ENCODE data around the gene DDIAS.
"Not testable (repeated sequence)": the region's sequence is repeated elsewhere in the genome, so short reads cannot be mapped to it uniquely, and the experiment has no call there.

Gene DDIAS

DNA sequence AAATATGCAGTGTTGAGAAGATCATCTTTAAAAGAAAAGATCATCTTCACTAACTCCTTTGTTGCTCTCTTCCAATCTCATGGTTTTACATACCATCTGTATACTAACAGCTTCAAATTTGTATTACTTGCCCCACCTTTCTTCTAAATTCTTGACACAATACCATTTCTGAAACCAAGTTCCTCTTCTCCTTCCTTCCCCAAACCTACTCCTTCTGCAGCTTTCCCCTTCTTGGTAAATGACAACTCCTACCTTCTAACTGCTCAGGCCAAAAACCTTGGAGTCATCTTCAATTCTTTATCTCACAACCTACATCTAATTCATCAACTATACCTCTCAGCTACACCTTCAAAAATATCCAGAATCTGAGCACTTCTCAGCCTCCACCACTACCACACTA lies 10.6 kb upstream of the DDIAS start:
- DNase-seq, result no peak

DNA sequence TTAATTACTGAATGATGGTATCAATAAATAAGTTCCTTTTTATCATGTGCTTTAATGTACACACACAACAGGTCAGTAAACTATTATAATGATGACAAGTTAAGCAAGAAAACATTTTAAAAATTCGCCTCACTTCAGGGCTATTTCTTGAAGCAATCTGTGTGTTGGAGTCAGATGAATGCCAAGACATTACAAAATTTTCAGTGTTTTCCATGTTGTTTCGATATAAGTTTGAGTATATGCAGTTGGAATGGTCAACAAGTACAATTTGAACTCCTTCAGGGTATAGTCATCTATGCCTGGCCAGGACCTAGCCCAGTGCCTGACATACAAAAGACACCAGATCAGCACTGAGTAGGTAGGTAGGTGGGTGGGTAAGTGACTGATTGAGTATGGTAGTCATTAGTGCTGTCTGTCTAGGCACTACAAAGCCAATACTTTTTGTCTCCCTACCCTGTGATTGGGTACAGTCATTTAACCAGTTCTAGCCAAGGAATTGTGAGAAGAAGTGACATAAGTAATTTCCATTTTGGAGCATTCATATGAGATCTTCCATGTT lies 8.8 kb upstream of the DDIAS start:
- DNase-seq, result no peak

DNA sequence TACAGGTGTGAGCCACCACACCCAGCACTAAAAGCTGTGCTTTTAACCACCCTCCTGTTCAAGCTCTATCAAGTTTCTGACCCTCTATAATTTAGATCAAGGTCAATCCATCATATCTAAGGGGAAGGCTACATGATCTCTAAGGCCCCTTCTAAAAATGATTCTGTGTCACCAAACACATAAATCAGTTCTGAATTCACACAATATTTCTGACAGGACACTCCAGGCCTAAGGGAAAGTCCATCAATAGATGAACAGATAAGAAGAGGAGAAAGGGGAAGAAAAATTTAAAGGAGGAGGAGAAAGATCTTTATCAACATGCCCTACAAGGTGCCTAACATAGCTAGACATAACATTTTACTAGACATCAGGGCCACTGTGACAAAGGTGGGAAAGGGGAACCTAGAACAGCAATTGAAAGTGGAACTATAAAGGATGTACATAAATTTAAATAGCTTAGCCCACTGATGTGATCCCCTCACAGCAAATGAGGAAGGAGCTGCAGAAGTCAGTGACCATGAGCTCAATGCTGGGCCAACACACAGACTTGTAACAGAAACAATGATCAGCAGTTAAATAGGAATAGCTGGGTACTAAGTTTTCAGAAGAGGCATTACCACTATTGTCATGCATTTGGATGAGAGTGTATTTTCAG lies 6.0 kb upstream of the DDIAS start:
- DNase-seq, result no peak

DNA sequence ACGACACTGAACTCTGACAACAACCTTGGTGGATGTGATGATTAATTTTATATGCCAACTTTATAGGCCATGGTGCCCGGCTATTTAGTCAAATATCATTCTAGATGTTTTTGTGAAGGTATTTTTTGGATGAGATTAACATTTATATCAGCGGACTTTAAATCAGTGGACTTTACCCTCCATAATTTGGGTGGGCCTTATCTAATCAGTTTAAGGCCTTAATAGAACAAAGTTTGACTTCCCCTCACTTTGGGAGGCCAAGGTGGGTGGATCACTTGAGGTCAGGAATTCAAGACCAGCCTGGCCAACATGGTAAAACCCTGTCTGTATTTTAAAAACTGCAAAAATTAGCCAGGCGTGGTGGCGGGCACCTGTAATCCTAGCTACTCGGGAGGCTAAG lies 5.4 kb upstream of the DDIAS start:
- DNase-seq, result no peak

DNA sequence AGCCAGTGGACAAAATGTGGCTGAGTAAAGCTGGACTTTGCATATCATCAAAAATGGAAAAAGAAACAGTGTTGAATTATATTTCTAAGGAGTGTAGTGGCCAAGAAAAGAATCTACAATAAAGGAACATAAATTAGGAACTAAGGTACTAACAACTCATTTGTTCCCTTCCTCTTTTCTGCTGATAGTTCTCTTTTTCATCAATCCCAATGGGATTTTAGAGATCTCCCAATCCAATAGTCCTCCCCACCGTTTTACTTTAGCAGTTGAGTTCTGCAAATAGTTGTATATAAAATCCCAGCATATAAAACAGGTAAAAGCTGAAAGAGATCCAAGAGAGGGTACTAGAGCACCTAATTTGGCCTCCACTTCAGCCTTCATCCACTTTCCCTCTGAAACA lies 3.3 kb upstream of the DDIAS start:
- no peak for DNase-seq

DNA sequence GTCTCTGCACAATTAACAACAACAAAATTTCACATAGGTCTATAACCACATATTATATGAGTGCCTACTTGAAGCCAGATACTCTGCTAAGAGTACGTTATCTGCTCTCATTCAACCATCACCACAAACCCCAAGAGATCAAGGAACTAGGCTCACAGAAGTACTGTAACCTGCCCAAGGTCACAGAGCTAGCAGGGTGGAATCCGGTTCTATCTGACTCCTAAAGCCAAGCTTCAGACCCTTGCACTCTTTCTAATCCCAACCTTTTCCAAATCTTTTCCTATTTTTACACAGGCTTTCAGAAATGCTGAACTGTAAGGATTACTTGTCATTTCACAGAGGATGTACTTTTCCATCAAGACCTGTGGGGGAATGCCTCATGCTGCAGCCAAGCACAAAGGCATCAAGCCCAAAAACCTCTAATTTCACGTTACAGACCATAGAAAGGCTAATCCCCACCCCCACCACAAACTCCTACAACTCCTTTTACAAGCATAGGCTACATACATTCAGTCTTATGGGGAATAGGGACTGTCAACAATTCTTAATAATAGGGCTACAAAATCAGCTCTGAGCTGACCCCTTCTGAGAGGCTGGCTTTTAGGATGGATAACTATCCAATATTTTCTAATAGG lies 2.2 kb upstream of the DDIAS start:
- no peak for DNase-seq

DNA sequence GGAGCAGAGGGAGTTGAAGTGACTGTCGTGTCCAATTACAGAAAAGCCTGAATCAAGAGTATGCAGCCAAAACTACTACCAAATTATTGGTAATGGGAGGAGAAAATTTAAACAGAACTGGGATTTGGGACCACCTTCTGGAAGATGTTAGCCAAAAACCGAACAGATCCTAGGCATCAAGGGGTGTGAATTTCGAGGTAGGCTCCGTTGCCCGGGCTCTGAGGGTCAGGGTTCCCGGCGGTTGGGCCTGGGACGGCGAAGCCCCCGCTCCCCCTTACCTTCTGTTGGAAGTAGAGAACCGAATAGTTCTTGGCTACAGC lies 1.6 kb upstream of the DDIAS start:
- DNase-seq, result no peak

DNA sequence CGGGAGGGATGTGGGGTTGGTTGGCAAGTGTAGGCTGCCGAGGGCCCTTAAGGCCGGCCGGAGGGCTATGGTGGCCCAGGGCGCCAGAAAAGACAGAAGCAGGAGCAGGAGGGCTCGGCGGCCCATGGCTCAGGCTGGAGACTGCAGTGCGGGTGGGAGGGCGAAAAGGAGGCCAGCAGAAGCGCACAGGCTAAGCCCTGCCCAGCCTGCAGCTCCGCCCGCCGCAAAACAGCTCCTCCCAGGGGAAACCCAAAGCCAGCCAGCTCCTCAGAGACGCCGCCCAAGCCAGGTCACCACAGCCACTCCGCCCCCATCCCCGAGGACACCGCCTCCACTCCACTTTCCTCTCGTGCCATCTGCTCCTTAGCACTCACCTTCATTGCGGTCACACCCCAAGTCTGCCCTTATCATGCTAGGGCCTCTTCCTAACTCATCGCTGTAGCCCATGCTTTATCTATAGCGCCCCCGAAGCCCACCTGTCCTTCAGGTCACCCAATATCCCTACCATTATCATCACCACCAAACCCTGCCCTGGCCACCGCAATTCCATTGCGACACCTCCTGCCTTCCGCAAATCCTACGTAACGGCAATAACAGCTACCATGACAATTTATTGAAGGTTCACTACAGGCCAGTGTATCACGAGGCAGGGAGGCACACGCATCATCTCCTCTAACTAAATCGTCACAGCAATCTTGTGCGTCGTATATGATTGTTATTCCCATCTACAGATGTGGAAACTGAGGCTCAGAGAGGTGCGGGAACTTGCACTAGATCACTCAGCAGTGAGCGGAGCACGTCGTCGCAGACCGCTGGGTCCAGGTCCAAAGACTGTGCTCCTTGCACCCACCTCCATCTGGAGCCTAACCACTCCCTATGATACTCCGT lies 1.0 kb upstream of the DDIAS start, which contains the start of gene PRCP:
TSS of gene PRCP (minus strand) at position 154 of the 888 bp plus-strand sequence. CDS start at position 126, 28 bp downstream.
- DNase-seq, result peak; percentile 90

DNA sequence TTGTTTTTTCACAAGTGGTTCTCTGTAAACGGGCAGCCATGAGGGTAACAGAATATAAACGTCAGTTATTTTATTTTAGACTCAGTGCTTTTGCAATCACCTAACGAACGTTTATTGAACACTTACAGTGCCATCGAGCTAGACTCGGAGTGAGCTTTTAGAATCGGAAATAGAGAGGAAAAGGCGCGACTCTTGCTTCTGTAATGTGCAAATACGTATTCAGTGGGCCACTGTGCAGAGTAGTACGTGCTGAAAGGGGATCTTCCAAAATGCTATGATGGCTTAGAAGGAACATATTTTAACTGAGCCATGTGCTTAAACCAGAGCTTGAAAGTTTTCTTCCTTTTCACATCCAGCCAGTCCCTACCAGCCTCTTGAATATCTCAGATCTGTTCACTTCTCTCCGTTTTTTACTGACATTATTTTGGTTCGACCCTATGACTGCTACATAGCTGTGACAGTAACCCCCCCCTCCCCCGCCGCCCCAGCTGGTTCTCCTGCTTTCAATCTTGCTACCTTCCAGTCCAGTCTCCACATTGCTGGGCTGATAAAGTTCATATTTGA lies 468 bp downstream of the DDIAS start:
- DNase-seq, result no peak

DNA sequence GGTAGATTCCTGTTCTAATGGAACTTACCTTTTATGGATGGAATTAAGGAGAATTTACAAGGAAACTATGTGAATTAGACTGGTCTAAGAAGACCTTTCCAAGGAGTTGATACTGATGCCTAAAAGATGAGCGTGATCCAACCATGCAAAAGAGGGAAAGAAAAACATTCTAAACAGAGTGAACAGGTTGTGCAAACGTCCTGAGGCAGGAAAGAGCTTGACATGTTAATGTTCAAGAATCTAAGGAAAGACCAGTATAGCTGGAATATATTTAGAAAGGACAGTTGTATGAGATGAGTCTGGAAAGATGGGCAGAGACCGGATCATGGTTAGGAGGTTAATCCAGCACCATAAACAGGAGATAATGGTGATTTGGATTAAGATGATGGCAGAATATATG lies 1.3 kb downstream of the DDIAS start:
- no peak for DNase-seq

DNA sequence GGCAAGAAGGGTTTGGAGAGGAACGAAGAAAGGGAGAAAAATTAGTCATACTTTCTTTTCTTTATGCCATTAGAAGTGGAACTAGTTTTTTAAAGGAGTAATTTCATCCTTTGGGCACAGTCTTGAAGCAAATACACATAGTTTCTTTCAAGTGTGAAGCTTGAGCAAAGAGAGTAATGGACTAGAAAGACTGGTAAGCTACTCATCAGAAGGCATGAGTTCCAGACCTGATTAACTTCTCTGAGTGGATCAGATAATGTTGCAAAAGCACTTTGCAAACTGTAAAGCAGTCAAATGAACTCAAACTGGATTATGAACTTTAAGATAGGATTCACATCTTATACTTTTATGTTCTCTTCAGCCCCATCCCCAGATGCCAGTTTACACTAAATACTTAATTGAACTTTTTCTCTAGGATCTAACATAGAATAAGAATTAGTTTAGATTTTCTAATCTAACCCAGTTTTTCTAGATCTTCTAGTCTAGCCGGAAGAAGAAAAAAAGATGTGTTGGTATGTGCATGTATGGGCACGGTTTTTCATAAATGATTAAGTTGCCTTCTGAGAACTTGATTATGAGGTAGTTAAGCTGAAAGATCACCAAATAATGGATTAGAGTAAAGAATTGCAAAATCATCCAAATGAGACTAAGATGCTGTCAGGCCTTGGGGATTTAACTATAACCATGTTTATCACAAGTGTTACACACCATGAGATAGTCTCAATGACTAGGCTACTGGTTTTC lies 2.5 kb downstream of the DDIAS start:
- no peak for DNase-seq

DNA sequence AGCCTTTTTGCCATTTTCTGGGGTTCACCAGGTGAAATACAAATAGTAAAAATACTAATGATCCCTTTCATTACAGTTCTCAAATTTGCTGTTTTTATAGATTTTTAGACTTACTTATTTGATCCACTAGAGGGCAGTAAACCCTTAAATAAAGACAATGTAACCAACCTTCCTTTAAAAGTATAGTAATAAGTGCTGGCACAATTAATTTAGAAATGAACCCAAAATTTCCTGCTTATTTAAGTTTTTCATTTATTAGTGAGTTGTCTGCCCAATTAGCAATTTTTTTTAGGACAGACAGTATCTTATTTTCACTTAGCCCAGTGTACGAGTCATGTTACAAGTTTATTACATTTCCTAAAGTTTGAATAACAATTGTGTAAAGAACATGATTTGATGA lies 4.7 kb downstream of the DDIAS start:
- DNase-seq, result peak; percentile 37

DNA sequence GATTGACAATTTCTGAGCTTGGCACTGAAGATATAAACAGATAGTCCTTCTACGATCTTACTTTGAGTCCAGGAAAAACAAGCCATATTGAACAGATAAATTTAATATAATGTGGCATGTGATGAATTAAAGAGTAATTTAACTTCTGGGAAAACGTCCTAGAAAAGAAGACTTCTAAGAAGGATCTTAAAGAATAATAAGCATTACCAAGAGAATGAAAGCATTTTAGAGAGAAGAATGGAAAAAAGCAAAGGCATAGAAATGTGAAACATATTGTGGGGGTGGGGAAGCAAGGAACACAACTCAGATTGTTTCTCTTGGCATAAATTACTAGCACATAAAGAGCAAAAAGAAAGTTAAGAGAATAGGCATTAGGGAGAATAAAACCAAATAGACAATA lies 5.4 kb downstream of the DDIAS start:
- DNase-seq, result no peak

DNA sequence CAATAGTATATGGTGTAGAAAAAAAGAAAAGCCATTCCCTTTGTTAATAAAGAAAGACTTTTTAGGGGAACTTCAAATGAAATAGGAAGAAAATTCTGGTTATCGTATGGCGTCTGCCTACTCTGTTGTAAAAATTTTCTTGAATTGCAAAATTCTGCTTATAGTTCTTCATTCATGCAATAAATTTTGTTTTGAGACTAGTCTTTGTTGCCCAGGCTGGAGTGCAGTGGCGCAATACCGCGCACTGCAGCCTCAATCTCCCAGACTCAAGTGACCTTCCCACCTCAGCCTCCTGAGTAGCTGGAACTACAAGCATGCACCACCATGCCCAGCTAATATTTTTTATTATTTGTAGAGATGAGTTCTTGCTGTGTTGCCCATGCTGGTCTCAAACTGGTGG lies 5.8 kb downstream of the DDIAS start:
- no peak for DNase-seq

DNA sequence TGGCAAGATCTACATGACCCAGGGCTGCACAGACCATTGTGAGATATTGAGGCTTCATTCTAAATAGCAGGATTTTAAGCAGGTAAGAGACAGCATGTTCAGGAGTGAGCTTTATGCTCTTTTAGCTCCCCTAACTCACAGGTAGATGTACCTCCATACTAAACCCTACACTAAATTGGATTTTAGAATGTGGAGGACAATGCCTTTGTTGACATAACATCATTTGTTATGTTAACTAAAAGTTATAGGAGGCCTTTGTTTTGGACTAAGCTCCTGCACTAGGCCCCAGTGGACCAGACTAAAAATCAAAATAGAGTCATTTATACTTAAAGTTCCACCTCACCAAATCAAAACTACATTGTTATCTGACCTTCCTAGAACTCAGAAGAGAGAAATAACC lies 6.8 kb downstream of the DDIAS start:
- DNase-seq, result no peak

DNA sequence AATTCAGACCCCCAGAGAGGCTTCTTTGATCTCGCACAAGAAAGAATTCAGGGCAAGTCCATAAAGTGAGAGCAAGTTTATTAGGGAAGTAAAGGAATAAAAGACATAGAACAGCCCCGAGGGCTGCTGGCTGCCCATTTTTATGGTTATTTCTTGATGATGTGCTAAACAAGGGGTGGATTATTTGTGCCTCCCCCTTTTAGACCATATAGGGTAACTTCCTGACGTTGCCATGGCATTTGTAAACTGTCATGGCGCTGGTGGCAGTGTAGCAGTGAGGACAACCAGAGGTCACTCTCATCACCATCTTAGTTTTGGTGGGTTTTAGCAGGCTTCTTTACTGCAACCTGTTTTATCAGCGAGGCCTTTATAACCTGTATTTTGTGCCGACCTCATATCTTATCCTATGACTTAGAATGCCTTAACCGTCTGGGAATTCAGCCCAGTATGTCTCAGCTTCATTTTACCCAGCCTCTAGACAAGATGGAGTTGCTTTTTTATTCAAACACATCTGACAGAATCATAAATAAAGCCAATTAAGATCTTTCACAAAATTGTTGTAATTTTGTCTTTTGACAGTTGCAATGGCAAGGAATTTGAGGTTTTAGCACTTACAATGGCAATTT lies 7.6 kb downstream of the DDIAS start:
- DNase-seq, result no peak

DNA sequence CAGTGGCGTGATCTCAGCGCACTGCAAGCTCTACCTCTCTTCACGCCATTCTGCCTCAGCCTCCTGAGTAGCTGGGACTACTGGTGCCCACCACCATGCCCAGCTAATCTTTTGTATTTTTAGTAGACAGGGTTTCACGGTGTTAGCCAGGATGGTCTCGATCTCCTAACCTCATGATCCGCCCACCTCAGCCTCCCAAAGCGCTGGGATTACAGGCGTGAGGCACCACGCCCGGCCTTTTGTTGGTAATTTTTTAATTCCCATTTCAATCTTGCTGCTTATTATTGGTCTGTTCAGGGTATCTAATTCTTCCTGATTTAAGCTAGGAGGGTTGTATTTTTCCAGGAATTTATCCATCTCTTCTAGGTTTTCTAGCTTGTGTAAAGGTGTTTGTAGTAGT lies 18.2 kb downstream of the DDIAS start:
- DNase-seq, result not testable (repeated sequence)

DNA sequence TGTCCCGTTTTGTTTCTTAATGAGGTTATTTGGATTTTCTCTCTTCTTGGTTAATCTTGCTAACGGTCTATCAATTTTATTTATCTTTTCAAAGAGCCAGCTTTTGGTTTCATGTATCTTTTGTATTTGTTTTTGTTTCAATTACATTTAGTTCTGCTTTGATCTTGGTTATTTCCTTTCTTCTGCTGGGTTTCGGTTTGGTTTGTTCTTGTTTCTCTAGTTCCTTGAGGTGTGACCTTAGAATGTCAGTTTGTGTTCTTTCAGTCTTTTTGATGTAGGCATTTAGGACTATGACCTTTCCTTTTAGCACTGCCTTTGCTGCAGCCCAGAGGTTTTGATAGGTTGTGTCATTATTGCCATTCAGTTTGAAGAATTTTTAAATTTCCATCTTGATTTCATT lies 18.7 kb downstream of the DDIAS start:
- not testable (repeated sequence) for DNase-seq

DNA sequence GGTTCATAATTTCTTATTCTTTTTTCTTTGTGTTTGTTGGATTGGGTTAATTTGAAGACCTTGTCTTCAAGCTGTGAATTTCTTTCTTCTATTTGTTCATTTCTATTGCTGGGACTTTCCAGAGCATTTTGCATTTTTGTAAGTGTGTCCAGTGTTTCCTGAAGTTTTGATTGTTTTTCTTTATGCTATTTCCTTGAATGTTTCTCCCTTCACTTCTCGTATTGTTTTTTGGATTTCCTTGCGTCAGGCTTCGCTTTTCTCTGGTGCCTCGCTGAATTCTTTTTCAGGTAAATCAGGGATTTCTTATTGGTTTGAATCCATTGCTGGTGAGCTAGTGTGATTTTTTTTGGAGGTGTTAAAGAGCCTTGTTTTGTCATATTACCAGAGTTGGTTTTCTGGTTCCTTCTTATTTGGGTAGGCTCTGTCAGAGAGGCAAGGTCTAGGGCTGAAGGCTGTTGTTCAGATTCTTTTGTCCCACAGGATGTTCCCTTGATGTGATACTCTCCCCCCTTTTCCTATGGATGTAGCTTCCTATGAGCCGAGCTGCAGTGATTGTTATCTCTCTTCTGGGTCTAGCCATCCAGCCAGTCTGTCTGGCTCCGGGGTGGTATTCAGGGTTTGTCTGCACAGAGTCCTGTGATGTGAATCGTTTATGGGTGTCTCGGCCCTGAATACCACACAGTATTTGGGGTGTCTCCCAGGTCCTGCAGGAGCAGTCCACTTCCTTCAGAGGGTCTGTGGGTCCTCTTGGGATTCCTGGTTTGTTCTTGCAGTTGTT lies 21.0 kb downstream of the DDIAS start:
- not testable (repeated sequence) for DNase-seq

DNA sequence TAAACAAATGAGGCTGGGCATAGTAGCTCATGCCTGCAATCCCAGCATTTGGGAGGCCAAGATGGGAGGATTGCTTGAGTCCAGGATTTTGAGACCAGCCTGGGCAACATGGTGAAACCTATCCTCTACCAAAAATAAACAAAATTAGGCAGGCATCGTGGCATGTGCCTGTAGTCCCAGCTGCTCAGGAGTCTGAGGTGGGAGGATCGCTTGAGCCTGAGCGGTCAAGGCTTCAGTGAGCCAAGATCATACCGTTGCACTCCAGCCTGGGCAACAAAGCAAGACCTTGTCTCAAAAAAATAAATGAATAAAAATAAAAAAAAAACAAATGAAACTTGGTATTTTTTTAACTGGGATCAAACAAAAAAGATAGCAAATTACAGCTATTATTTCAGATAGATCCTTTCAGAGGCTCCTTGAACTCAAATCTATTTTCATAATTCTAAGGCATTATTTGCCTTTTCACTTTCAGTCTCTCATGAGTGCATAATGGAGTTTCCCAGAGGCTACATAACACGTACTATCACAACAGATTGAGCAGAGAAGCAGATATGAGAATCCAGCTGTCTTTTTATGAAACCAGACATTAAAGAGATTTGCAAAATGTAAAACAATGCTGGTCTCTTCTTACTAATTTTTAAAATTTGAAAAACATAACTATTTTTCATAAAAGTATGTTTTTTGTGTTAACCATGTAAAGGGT lies 23.1 kb downstream of the DDIAS start:
- DNase-seq, result no peak

All from fibroblast of skin of back (primary cell).